ENCODE results near the gene TBC1D2B.
A peak's percentile ranks its signal among the peaks of the same experiment; 100 is the strongest.

TBC1D2B gene

GRCh38 chr15:78103406-78104118 is 26.1 kb upstream of the TBC1D2B start:
- Mint-ChIP-seq H3K36me3 (peaks cover 6% of the 10 kb centered on the region), H3K4me3 (peak overlapping the region; percentile 62), H3K4me1 (peaks cover 56% of the 10 kb centered on the region), H3K27ac (peak overlapping the region; percentile 94), H3K9me3 (no peaks in the 10 kb centered on the region)
- DNase-seq (ENCODE audit: low spot score in 2 of 2) (peak; percentile 56 to 84), ATAC-seq (peak; percentile 92)

- H3K4me1 Mint-ChIP-seq, result peaks cover 49% of the 10 kb centered on the region
- no peak for ATAC-seq
- no peak for DNase-seq (ENCODE audit: low spot score in 2 of 2)
- peak overlapping the region; percentile 62 for H3K4me3 Mint-ChIP-seq
- peak overlapping the region; percentile 94 for H3K27ac Mint-ChIP-seq
- no peaks in the 10 kb centered on the region for H3K9me3 Mint-ChIP-seq
- H3K36me3 Mint-ChIP-seq, result peaks cover 6% of the 10 kb centered on the region
Observed at GRCh38 chr15:78102741-78103140, 25.2 kb upstream of the TBC1D2B start.

DNA sequence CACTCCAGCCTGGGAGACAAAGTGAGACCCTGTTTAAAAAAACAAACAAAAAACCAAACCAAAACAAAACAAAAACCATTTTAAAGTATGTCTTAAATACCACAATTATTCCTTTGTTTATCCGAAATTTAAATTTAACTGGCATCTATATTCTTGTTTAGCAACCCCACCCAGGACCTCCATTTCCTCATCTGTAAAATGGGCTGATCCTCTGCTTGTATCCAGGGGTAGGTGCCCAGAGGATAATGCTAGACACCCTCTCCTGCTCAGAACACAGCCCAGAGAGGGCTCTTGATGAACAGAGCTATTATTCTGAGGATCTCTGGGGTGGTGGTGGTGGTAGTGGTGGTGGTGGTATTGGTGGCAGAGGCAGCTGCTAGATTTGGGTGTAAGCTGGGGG is 24.7 kb upstream of the TBC1D2B start:
- Mint-ChIP-seq H3K36me3 (peaks cover 6% of the 10 kb centered on the region), H3K4me1 (peaks cover 49% of the 10 kb centered on the region), H3K27ac (peak overlapping the region; percentile 94), H3K4me3 (no peak overlapping the region), H3K9me3 (no peaks in the 10 kb centered on the region)
- no peak for ATAC-seq
- DNase-seq (ENCODE audit: low spot score in 2 of 2), result no peak

DNA sequence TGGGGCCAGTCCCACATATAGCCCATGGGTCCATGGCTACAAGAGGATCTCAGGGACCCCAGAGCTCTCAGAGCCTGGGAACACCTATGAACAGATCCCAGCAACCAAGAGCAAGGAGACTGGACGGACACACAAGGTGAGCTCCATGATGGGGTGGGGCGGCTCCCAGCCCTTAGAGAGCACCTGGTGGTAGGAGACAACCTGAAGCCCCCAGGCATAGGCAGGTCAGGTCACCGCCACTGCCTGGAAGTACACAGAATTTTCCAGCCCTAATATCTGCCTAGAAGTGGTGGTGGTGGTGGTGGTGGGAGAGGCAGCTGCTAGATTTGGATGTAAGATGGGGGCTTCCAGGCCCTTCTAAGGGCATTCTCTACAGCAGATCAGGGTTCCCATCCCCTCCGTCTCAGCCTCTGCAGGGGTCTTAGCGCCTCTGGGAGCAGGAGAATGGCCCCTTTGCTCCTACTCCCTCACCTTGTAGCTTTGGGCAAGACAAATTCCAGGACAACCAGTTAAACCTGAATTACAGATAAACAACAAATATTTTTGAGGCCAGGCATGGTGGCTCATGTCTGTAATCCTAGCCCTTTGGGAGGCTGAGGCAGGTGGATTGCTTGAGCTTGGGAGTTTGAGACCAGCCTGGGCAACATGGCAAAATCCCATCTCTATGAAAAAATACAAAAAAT is 24.1 kb upstream of the TBC1D2B start:
- no peak overlapping the region for H3K4me3 Mint-ChIP-seq
- H3K9me3 Mint-ChIP-seq, result no peaks in the 10 kb centered on the region
- peaks cover 44% of the 10 kb centered on the region for H3K4me1 Mint-ChIP-seq
- H3K27ac Mint-ChIP-seq, result peak overlapping the region; percentile 94
- no peak for DNase-seq (ENCODE audit: low spot score in 2 of 2)
- peaks cover 6% of the 10 kb centered on the region for H3K36me3 Mint-ChIP-seq
- no peak for ATAC-seq

DNA sequence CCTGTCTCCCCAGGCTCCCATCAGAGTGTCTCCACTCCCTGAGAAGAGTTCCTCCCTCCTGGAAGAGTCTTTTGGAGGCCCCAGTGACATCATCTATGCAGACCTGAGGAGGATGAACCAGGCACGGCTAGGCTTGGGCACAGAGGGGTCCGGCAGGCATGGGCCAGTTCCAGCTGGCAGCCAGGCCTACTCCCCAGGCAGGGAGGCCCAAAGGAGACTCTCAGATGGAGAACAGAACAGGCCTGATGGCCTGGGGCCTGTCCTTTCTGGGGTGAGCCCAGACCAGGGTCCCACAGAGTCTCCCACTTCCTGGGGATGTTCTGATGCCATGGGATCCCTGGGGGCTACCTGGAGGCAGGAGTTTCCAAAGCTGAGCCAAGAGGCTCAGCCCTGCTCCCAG is 23.4 kb upstream of the TBC1D2B start:
- Mint-ChIP-seq H3K4me3 (no peak overlapping the region), H3K27ac (peak overlapping the region; percentile 94), H3K4me1 (peaks cover 37% of the 10 kb centered on the region), H3K9me3 (no peaks in the 10 kb centered on the region), H3K36me3 (peaks cover 2% of the 10 kb centered on the region)
- DNase-seq (ENCODE audit: low spot score in 2 of 2), result no peak
- ATAC-seq, result no peak

- DNase-seq (ENCODE audit: low spot score in 2 of 2) (no peak), ATAC-seq (no peak)
- Mint-ChIP-seq H3K4me1 (peaks cover 11% of the 10 kb centered on the region), H3K9me3 (no peaks in the 10 kb centered on the region), H3K4me3 (no peak overlapping the region), H3K27ac (no peak overlapping the region), H3K36me3 (no peaks in the 10 kb centered on the region)
Observed at GRCh38 chr15:78098131-78098755, 20.7 kb upstream of the TBC1D2B start.

- DNase-seq (ENCODE audit: low spot score in 2 of 2) (no peak), ATAC-seq (no peak)
- Mint-ChIP-seq H3K36me3 (no peaks in the 10 kb centered on the region), H3K27ac (no peak overlapping the region), H3K4me1 (peaks cover 5% of the 10 kb centered on the region), H3K4me3 (no peak overlapping the region), H3K9me3 (no peaks in the 10 kb centered on the region)
Observed at GRCh38 chr15:78097667-78098066, 20.2 kb upstream of the TBC1D2B start.

- ATAC-seq, result no peak
- Mint-ChIP-seq H3K9me3 (no peaks in the 10 kb centered on the region), H3K4me1 (no peaks in the 10 kb centered on the region), H3K27ac (no peak overlapping the region), H3K4me3 (no peak overlapping the region), H3K36me3 (no peaks in the 10 kb centered on the region)
- no peak for DNase-seq (ENCODE audit: low spot score in 2 of 2)
Observed at GRCh38 chr15:78093242-78094020, 15.9 kb upstream of the TBC1D2B start.

DNA sequence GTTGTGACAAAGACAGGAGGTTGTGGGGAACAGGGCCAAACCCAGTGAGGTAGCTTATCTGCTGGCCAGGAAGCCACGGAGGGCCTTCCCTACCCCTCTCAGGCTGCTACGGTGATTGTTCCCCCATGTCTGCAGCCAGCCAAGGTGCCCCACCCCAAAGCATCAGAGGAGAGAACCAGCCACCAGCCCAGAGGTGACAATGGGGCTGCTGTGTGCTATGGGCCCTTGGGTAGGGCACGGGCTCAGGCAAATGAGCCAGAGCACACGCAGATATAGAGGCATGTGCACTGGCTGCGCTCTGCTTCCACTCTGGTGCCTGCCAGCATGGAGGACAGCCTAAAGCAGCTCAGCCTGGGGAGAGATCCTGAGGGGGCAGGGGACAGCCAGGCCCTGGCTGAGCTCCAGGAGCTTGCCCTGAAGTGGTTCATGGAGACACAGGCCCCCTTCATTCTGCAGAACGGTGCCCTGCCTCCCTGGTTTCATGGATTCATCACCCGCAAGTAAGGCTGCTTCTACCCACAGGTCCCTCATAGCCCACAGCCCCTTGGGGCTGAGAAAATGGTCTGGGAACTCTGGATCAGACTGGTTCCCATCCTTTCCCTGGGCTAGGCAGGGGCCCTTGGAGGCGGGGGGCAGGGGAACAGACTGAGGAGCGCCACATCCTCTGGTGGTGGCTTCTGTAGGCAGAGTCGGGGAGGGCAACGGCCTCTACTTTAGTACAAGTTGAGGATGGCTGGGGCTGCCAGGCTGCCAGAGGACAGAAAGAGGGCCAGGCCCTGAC is 14.9 kb upstream of the TBC1D2B start, which contains the start of gene SH2D7:
Gene SH2D7, plus strand, starts transcription at position 301 of the 781 bp plus-strand sequence. Its CDS starts 24 bp downstream, at position 325.
- H3K27ac Mint-ChIP-seq, result no peak within 1 kb of the TSS
- no peaks in the 10 kb centered on the region for H3K9me3 Mint-ChIP-seq
- peak; percentile 21 for ATAC-seq

GRCh38 chr15:78090422-78091063 is 13.0 kb upstream of the TBC1D2B start:
- Mint-ChIP-seq H3K4me3 (no peak overlapping the region), H3K9me3 (no peaks in the 10 kb centered on the region), H3K36me3 (no peaks in the 10 kb centered on the region), H3K4me1 (no peaks in the 10 kb centered on the region), H3K27ac (no peak overlapping the region)
- DNase-seq (ENCODE audit: low spot score in 2 of 2) (no peak), ATAC-seq (no peak)

More for the DNA sequence above, 14.9 kb upstream of the TBC1D2B start, which contains the start of gene SH2D7:
- DNase-seq (ENCODE audit: low spot score in 2 of 2), result no peak
- no peaks in the 10 kb centered on the region for H3K36me3 Mint-ChIP-seq
- no peak within 1 kb of the TSS for H3K4me3 Mint-ChIP-seq
- no peaks in the 10 kb centered on the region for H3K4me1 Mint-ChIP-seq

DNA sequence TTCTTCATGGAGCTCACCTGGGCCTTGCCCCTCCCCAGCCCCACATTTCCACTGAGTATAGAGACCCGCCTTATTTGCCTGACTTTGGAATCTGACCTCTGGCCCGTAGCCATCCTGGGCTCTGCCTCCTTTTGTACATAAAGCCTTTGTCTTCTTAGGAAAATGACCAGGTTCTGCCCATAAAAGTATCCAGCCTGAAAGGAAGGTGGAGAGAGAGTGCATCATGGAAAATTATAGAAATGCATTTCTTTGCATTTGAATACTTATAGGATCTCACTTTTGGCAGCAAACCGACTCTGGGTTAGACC is 11.2 kb upstream of the TBC1D2B start:
- Mint-ChIP-seq H3K36me3 (no peaks in the 10 kb centered on the region), H3K9me3 (no peaks in the 10 kb centered on the region), H3K4me1 (no peaks in the 10 kb centered on the region), H3K4me3 (no peak overlapping the region), H3K27ac (no peak overlapping the region)
- DNase-seq (ENCODE audit: low spot score in 2 of 2), result no peak
- ATAC-seq, result no peak

GRCh38 chr15:78087951-78088772 is 10.7 kb upstream of the TBC1D2B start:
- ATAC-seq (no peak), DNase-seq (ENCODE audit: low spot score in 2 of 2) (no peak)
- Mint-ChIP-seq H3K4me3 (no peak overlapping the region), H3K27ac (peak overlapping the region; percentile 50), H3K4me1 (no peaks in the 10 kb centered on the region), H3K36me3 (no peaks in the 10 kb centered on the region), H3K9me3 (no peaks in the 10 kb centered on the region)

DNA sequence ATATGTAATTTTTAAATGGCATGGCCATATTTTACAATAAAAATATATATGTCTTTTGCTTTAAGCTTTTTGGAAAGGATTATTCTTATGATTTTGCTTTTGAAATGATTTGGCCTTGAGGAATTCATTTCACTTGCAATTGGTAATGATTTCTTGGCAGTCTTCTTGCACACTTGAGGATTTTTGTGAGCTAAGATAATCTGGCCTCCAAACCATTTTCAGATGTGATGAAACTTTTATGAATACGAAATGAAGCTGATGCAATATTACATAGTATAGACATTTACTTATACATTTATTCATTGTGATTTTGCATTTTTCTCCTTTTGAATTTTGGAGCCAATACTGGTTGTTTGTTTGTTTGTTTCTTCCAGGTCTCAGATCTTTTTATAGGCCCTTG is 8.4 kb upstream of the TBC1D2B start:
- H3K27ac Mint-ChIP-seq, result peak overlapping the region; percentile 48
- ATAC-seq, result no peak
- no peaks in the 10 kb centered on the region for H3K9me3 Mint-ChIP-seq
- peaks cover 10% of the 10 kb centered on the region for H3K4me1 Mint-ChIP-seq
- DNase-seq (ENCODE audit: low spot score in 2 of 2), result no peak
- no peak overlapping the region for H3K4me3 Mint-ChIP-seq
- H3K36me3 Mint-ChIP-seq, result no peaks in the 10 kb centered on the region

GRCh38 chr15:78084449-78084750 is 6.9 kb upstream of the TBC1D2B start:
- Mint-ChIP-seq H3K4me1 (peaks cover 10% of the 10 kb centered on the region), H3K36me3 (no peaks in the 10 kb centered on the region), H3K9me3 (no peaks in the 10 kb centered on the region), H3K4me3 (no peak overlapping the region), H3K27ac (peak overlapping the region; percentile 7)
- no peak for DNase-seq (ENCODE audit: low spot score in 2 of 2)
- ATAC-seq, result no peak

Measured in stimulated activated effector memory CD8-positive, alpha-beta T cell treated with anti-CD3 and anti-CD28 coated beads, Interleukin-12 subunit alpha, Interleukin-12 subunit beta, amount 100 ng/mL, for 72 hours (primary cell).